22Rv1 (cell line): ENCODE data around the gene SHANK1.
A peak's percentile ranks its signal among the peaks of the same experiment; 100 is the strongest.

Source experiments
- H3K27ac ChIP-seq: fragments of 450-650 bp; 2 replicates; pipeline ENCODE4 v1.5.1; 2017
- CTCF ChIP-seq: fragments of 450-650 bp; IDR thresholded peaks from 2 replicates; pipeline ENCODE4 v1.5.1; 2017; ENCODE audit warnings: mild to moderate bottlenecking
- ZFX ChIP-seq: fragments of 450-650 bp; IDR thresholded peaks from 2 replicates; pipeline ENCODE4 v1.6.1; 2017; ENCODE audit warnings: antibody characterized with exemption, borderline replicate concordance

Gene SHANK1

GRCh38 chr19:50725218-50725910 lies 5.8 kb upstream of the SHANK1 start:
- TF ChIP-seq ZFX (no peak), CTCF (no peak)
- peak overlapping the region; percentile 78 for H3K27ac ChIP-seq

GRCh38 chr19:50724522-50725217 lies 5.1 kb upstream of the SHANK1 start:
- H3K27ac ChIP-seq: peak overlapping the region; percentile 78
- TF ChIP-seq CTCF (peak; percentile 96), ZFX (no peak)

GRCh38 chr19:50723735-50724521 lies 4.3 kb upstream of the SHANK1 start:
- H3K27ac ChIP-seq: peak overlapping the region; percentile 78
- TF ChIP-seq ZFX (no peak), CTCF (no peak)

GRCh38 chr19:50723069-50723468 lies 3.5 kb upstream of the SHANK1 start, which contains the start of gene CLEC11A:
Gene CLEC11A (plus strand): TSS chr19:50723364. CDS start chr19:50723526, 162 bp downstream.
- peak within 1 kb of the TSS; percentile 78; the same call in 1 of the 2 replicates for H3K27ac ChIP-seq
- no peak for TF ChIP-seq CTCF
- no peak for TF ChIP-seq ZFX

- TF ChIP-seq CTCF (no peak), ZFX (no peak)
- no peak overlapping the region for H3K27ac ChIP-seq
Measured at GRCh38 chr19:50722201-50723013, 2.8 kb upstream of the SHANK1 start.

- no peak for TF ChIP-seq ZFX
- TF ChIP-seq CTCF: no peak
- no peak overlapping the region for H3K27ac ChIP-seq
Measured at GRCh38 chr19:50721441-50722137, 2.0 kb upstream of the SHANK1 start.
